GM12801 (cell line): ENCODE measurements around the gene RPL29.

ENCODE experiments used
- CTCF ChIP-seq: IDR thresholded peaks from one replicate; pipeline ENCODE4 v1.5.1; 2011; ENCODE audit warnings: control low read depth; ENCODE audit not compliant: insufficient read length; ENCODE audit errors: extremely low read depth

RPL29 gene

GRCh38 chr3:52024765-52025452 is 29.2 kb upstream of the RPL29 start:
- TF ChIP-seq CTCF: no peak

DNA sequence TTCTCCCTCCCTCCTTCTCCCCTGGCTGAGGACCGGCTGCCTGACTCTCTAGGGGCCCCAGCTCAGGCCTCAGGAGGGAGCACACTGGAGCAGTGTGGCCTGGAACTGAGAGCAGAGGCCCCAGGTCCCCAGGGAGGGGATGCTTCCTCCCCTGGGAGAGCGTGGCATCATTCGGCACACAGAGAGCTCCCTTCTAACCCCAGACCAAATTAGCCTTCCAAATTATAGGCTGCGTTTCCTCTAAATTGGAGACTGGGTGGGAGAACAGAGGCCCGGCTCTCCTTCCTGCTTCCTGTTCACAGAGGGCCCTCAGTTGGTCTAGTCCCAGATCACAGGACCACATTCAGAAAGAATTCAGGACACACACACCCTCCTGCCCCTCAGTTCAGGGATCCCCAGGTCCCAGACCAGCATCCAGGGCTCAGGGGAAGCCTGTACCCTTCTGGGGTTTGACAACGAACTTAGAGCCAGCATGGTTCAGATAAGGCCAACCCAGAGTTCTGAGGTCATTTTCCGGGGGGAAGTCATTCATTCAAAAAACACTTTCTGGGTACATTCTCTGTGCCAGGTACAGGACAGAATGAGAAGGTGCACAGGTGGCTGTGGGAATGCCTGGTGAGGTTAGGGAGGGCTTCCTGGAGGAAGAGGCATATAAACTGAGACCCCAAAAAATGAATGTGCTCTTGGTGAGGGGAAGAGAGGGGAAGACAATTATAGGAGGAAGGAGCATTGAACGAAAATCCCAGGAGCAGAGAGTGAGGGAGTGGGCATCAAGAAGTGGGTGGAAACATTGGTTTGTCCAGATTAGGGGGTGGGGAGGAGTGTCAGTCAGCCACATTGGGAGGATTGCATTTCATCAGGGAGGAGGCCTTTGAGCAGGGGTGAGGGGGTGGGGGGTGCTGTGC is 28.4 kb upstream of the RPL29 start:
- no peak for TF ChIP-seq CTCF

DNA sequence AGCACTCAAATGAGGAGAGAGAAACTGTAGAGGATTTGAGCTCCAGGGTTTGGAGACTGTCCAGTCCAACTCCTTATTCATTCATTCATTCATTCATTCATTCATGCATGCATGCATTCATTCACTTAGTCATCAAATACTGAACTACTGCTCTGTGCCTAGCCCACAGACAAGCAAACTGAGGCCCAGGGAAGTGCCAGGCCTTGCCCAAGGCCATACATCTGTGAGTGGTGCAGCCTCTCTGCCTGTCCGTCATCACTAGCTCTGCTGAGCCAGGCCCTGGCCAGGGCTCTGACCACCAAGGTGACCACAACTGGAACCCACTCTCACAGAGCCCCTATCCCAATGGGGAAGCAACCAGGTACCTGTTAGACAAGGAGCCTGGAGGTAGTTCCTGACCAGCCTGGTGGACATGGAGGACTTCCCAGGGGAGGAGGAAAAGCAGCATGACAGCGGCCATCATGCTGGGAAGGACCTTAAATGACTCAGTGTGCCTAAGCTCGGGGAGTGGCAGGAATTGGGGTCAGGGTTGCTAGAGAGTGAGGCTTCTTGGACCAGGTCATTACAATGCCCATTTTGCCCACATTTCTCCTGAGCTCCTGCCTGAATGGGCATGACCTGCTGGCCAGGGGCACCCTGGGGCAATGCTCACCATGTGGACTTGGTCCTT is 27.5 kb upstream of the RPL29 start:
- no peak for TF ChIP-seq CTCF

- no peak for TF ChIP-seq CTCF
These were observed 26.8 kb upstream of the RPL29 start for GRCh38 chr3:52022323-52023100.

DNA sequence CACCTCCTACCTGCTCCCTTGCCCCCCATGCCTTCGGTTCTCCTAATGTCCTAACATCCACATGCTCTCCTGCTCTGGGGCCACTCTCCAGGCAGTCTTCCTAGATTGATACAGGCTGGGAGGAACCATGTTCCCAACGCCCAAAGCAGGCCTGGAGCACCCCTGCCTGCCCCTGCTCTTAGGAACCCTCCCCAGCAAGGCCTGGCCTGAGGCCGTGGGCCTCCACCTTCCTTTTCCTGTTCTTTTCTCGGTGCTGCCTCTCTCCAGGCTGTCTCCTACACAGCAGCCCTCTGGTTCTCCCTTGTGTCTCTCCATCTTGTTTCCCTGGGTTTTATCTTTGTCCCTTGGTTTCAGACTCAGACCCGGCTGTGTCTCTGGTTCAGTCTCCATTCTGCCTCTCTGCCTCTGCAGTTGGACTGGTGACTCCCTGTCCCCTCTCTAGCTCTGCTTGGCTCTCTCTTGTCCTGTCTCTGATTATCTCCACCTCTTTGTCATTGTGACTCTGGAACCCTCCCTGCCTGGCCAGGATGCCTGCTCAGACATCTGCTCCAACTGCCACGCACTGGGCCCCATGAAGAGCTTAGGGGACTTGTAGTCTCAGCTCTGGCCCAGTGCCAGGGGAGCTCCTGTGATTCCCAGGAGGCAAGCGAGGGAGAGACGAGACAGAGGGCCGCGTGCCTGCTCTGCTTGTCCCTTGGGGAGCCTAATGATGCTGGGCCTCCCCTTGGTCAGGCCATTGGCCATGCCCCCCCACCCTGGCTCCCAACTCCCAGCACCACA is 26.0 kb upstream of the RPL29 start:
- no peak for TF ChIP-seq CTCF

DNA sequence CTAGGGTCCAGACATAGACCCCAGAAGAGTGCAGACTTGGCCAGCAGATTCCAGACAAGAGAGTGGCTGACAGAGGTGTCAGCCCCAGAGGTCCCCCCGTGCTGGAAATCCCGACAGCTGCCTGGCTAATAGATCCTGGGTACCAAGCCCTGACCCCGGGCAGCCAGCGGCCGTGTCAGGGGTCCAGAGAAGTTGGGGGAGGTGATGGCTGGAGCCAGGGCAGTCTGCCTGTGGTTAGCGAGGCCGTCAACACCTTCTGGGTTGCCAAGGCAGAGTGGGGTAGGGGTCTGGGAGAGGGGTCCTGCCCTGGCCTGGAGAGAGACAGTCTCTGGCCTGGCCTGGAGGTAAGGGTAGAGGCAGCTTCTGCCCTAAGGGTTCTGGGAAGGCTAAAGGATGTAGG is 25.1 kb upstream of the RPL29 start:
- no peak for TF ChIP-seq CTCF
